ENCODE data around the gene NEUROG1.

The NEUROG1 gene

GRCh38 chr5:135491552-135492318 is 44.0 kb downstream of the NEUROG1 start:
- DNase-seq, result peak; percentile 73

GRCh38 chr5:135491038-135491551 is 44.7 kb downstream of the NEUROG1 start:
- no peak for DNase-seq

GRCh38 chr5:135490245-135491037 is 45.3 kb downstream of the NEUROG1 start:
- DNase-seq, result no peak

- no peak for DNase-seq
Observed at GRCh38 chr5:135489466-135490244, 46.1 kb downstream of the NEUROG1 start.

GRCh38 chr5:135488727-135489465 is 46.9 kb downstream of the NEUROG1 start:
- peak; percentile 60 for DNase-seq

GRCh38 chr5:135487839-135488514 is 47.8 kb downstream of the NEUROG1 start:
- no peak for DNase-seq

- no peak for DNase-seq
Observed at GRCh38 chr5:135487037-135487395, 48.7 kb downstream of the NEUROG1 start.

GRCh38 chr5:135486131-135487036 is 49.4 kb downstream of the NEUROG1 start:
- no peak for DNase-seq

GRCh38 chr5:135484674-135485086 is 51.1 kb downstream of the NEUROG1 start:
- no peak for DNase-seq
